NT2/D1 (cell line): ENCODE results near the gene ARL6IP5.

Source experiments
- YY1 ChIP-seq: IDR thresholded peaks from 2 replicates; pipeline ENCODE4 v1.6.1; 2011; ENCODE audit not compliant: insufficient read length, insufficient read depth
- ZNF274 ChIP-seq: IDR thresholded peaks from 2 replicates; pipeline ENCODE4 v1.6.1; 2011; ENCODE audit warnings: mild to moderate bottlenecking, low read depth, low read length

DNA sequence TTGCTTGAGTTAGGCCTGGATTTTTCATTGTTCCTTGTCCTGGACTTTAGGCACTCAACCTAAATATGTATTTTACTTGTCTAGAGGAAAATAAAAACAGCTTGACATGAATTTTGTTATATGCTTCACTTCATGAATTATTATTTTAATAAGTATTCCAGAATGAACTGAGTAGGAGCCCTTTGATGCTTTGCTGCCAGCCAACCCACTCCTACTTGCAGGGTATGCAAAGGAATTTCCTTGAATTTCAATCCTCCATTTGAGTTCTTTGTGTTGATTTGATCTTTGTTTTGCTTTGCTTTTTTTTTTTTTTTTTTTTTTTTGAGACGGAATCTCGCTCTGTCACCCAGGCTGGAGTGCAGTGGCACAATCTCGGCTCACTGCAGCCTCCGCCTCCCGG is 11.6 kb downstream of the ARL6IP5 start:
- no peak for TF ChIP-seq YY1
- TF ChIP-seq ZNF274: no peak
